ENCODE data around the gene GRIA1.

Gene GRIA1

GRCh38 chr5:153584126-153584959 is 93.9 kb downstream of the GRIA1 start:
- no peak for TF ChIP-seq RAD21 (IDR thresholded peaks at IDR 0.05; ENCODE audit: low read depth)
- no peak for TF ChIP-seq FOXM1 (IDR thresholded peaks at IDR 0.05; ENCODE audit: borderline replicate concordance, low read depth)
- no peak for TF ChIP-seq NFIC (IDR thresholded peaks at IDR 0.05)
- no peak for TF ChIP-seq CREB1 (IDR thresholded peaks at IDR 0.05; ENCODE audit: low read depth)

DNA sequence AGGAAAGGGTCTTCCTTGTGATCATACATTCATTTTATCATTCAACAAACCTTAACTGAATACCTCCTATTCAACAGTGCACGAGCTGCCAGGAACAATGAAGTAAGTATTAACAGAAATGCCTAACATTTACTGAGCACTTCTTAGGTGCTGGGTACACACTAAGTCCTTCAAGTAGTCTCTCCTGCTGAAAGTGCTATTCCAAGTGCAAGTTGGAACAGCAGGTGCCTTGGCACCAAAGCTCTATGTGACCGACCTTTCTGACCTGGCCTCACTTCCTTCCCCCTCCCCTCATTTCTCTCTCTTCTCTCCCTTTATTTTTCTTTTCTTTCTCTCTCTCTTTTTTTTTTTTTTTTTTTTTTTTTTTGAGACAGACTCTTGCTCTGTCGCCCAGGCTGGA is 94.5 kb downstream of the GRIA1 start:
- TF ChIP-seq YY1 (IDR thresholded peaks at IDR 0.05; ENCODE audit: low read depth) (no peak), EP300 (IDR thresholded peaks at IDR 0.05; ENCODE audit: borderline replicate concordance) (no peak), EGR1 (IDR thresholded peaks at IDR 0.05) (no peak), CREB1 (IDR thresholded peaks at IDR 0.05; ENCODE audit: low read depth) (no peak), NFIC (IDR thresholded peaks at IDR 0.05) (no peak), ZBTB7A (IDR thresholded peaks at IDR 0.05; ENCODE audit: low read depth) (no peak), FOXM1 (IDR thresholded peaks at IDR 0.05; ENCODE audit: borderline replicate concordance, low read depth) (no peak), CEBPB (IDR thresholded peaks at IDR 0.05) (no peak), TAF1 (IDR thresholded peaks at IDR 0.05; ENCODE audit: low read depth) (no peak), USF1 (IDR thresholded peaks at IDR 0.05) (no peak), MAX (IDR thresholded peaks at IDR 0.05) (no peak), RAD21 (IDR thresholded peaks at IDR 0.05; ENCODE audit: low read depth) (no peak)

DNA sequence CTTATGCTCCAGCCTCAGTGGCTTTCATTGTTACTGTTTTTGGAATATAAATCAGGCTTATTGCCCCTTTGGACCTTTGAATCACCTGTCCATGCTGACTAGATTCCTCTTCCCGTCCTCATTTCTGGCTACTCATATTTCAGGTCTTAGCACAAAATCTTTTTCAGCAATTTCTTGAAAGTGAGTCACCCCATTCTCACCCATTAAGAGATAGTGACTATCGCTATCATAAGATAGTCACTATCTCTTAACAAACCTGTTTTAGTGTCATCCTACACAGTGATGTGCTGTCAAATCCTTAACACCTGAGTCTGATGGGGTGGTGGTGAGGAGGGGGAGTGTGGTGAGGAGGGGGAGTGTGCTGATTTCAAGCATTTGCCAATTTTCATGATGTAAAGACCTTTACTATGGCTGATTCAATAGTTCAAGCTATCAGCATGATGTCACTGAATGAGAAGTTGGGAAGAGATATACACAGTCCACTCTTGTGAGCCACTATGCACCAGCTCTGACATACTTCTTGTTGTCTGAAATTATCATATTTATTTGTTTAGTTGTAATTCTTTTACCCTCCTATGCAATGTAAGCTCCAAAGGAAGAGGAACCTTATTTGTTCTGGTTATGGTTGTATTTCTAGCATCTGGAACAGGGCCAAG is 95.3 kb downstream of the GRIA1 start:
- TF ChIP-seq USF1 (IDR thresholded peaks at IDR 0.05) (no peak), CREB1 (IDR thresholded peaks at IDR 0.05; ENCODE audit: low read depth) (no peak), YY1 (IDR thresholded peaks at IDR 0.05; ENCODE audit: low read depth) (no peak), RAD21 (IDR thresholded peaks at IDR 0.05; ENCODE audit: low read depth) (no peak), CEBPB (IDR thresholded peaks at IDR 0.05) (no peak), TCF12 (IDR thresholded peaks at IDR 0.05; ENCODE audit: low read depth) (no peak), FOXM1 (IDR thresholded peaks at IDR 0.05; ENCODE audit: borderline replicate concordance, low read depth) (no peak), EP300 (IDR thresholded peaks at IDR 0.05; ENCODE audit: borderline replicate concordance) (no peak), TEAD4 (IDR thresholded peaks at IDR 0.05) (no peak), REST (IDR thresholded peaks at IDR 0.05; ENCODE audit: low read depth) (no peak), EGR1 (IDR thresholded peaks at IDR 0.05) (no peak)

- no peak for TF ChIP-seq MAX (IDR thresholded peaks at IDR 0.05)
- TF ChIP-seq NFIC (IDR thresholded peaks at IDR 0.05): no peak
- no peak for TF ChIP-seq ZBTB7A (IDR thresholded peaks at IDR 0.05; ENCODE audit: low read depth)
- TF ChIP-seq EGR1 (IDR thresholded peaks at IDR 0.05): no peak
- no peak for TF ChIP-seq TAF1 (IDR thresholded peaks at IDR 0.05; ENCODE audit: low read depth)
- TF ChIP-seq USF1 (IDR thresholded peaks at IDR 0.05): no peak
- TF ChIP-seq YY1 (IDR thresholded peaks at IDR 0.05; ENCODE audit: low read depth): no peak
- TF ChIP-seq CEBPB (IDR thresholded peaks at IDR 0.05): no peak
- TF ChIP-seq EP300 (IDR thresholded peaks at IDR 0.05; ENCODE audit: borderline replicate concordance): no peak
- TF ChIP-seq REST (IDR thresholded peaks at IDR 0.05; ENCODE audit: low read depth): no peak
- TF ChIP-seq CREB1 (IDR thresholded peaks at IDR 0.05; ENCODE audit: low read depth): no peak
- TF ChIP-seq RAD21 (IDR thresholded peaks at IDR 0.05; ENCODE audit: low read depth): no peak
- TF ChIP-seq FOXM1 (IDR thresholded peaks at IDR 0.05; ENCODE audit: borderline replicate concordance, low read depth): no peak
- no peak for TF ChIP-seq TCF12 (IDR thresholded peaks at IDR 0.05; ENCODE audit: low read depth)
- TF ChIP-seq TEAD4 (IDR thresholded peaks at IDR 0.05): no peak
Measured at GRCh38 chr5:153592081-153592480, 101.6 kb downstream of the GRIA1 start.

DNA sequence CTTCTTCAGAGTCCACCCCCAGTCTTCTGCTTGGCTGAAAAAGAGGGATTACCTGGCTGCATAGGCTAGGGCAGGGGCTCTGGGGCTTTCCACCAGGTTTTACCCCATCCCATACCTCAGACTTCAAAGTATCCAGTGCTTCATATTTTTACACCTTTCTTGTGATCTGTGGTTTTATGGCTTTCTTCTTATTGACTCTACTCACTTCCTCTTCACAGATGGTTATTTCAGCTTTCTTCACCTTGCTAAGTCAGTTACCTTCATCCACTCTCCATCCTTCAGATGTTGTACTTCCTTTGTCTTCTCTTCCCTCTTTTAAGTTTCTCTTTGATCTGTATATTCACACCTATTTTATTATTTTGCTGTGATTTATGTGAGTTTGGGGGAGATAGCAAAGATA is 104.3 kb downstream of the GRIA1 start:
- TF ChIP-seq ZBTB7A (IDR thresholded peaks at IDR 0.05; ENCODE audit: low read depth): no peak
- TF ChIP-seq CREB1 (IDR thresholded peaks at IDR 0.05; ENCODE audit: low read depth): no peak
- TF ChIP-seq EP300 (IDR thresholded peaks at IDR 0.05; ENCODE audit: borderline replicate concordance): no peak
- no peak for TF ChIP-seq REST (IDR thresholded peaks at IDR 0.05; ENCODE audit: low read depth)
- no peak for TF ChIP-seq NFIC (IDR thresholded peaks at IDR 0.05)
- TF ChIP-seq RAD21 (IDR thresholded peaks at IDR 0.05; ENCODE audit: low read depth): no peak
- TF ChIP-seq TEAD4 (IDR thresholded peaks at IDR 0.05): no peak
- TF ChIP-seq YY1 (IDR thresholded peaks at IDR 0.05; ENCODE audit: low read depth): no peak
- TF ChIP-seq CEBPB (IDR thresholded peaks at IDR 0.05): no peak
- no peak for TF ChIP-seq TCF12 (IDR thresholded peaks at IDR 0.05; ENCODE audit: low read depth)
- no peak for TF ChIP-seq FOXM1 (IDR thresholded peaks at IDR 0.05; ENCODE audit: borderline replicate concordance, low read depth)
- TF ChIP-seq EGR1 (IDR thresholded peaks at IDR 0.05): no peak
- no peak for TF ChIP-seq TAF1 (IDR thresholded peaks at IDR 0.05; ENCODE audit: low read depth)
- no peak for TF ChIP-seq MAX (IDR thresholded peaks at IDR 0.05)
- no peak for TF ChIP-seq USF1 (IDR thresholded peaks at IDR 0.05)
